A549 (cell line): ENCODE measurements around the gene ETS2.

Source experiments
- POLR2A ChIP-seq: IDR thresholded peaks from 2 replicates; pipeline ENCODE4 v1.6.1; 2012; ENCODE audit warnings: mild to moderate bottlenecking, low read length
- RAD21 ChIP-seq, 2 experiments: fragments of >200 bp in 1 of 2; sonication (Bioruptor Twin) in 1 of 2; formaldehyde crosslinking in 1 of 2; IDR thresholded peaks in 1 of 2; conservative IDR thresholded peaks in 1 of 2; 2 replicates in 1 of 2; 3 replicates in 1 of 2; pipeline ENCODE4 v1.6.1; 2012 to 2018; ENCODE audit warnings: inconsistent platforms in 1 of 2
- RARB ChIP-seq: fragments of 250-450 bp; sonication (Bioruptor Pico); IDR thresholded peaks from 2 replicates; pipeline ENCODE4 v1.8.0; 2021; ENCODE audit warnings: mild to moderate bottlenecking, moderate library complexity
- ZFP36 ChIP-seq: fragments of 450-650 bp; IDR thresholded peaks from 2 replicates; pipeline ENCODE4 v1.6.1; 2014; ENCODE audit warnings: borderline replicate concordance; ENCODE audit not compliant: partially characterized antibody
- TF ChIP-seq, protein P1 (sequence below): fragments of 450-650 bp; IDR thresholded peaks from 2 replicates; pipeline ENCODE4 v1.6.1; 2014; ENCODE audit warnings: antibody characterized with exemption
- TF ChIP-seq, protein P2 (sequence below): fragments of >200 bp; sonication (Bioruptor Twin); formaldehyde crosslinking; IDR thresholded peaks from 3 replicates; pipeline ENCODE4 v1.5.1; 2016

DNA sequence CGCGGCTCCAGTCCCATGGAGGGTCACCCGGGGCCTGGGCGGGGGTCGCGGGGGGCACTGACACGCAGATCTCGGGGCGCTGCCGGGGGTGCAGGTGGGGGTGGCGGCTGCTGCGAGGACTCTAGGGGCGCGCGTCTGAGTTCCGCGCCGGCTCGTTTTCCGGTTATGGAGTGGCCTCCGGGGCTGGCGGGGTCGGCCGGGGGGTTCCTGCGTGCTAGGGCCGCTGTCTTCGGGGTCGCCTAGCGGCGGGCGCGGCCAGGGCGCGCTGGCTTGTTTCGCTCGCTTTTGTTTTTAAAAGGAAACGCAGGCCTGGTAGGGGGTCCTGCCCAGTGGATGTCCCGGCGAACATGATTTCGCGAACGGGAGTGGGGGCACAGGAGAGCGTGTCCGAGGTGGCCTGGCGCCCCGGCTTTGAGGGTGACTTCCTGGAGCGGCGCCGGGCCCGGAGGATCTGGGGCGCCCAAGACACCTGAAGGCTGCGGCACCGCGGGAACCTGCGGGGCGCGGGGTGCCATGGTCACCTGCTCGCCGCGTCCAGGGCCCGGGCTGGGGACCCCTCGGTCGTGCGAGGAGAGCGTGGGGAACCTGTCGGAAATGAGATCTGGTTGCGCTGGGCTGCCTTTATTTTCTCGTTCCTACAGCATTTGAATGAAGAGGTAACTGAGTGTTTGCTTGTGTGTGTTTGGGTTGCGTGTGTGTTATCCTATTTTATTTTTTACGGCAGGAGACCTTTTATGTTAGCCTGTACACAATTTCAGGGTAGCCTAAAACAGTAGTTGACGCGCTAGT, 618 bp downstream of the ETS2 start:
- TF ChIP-seq, protein P1, sequence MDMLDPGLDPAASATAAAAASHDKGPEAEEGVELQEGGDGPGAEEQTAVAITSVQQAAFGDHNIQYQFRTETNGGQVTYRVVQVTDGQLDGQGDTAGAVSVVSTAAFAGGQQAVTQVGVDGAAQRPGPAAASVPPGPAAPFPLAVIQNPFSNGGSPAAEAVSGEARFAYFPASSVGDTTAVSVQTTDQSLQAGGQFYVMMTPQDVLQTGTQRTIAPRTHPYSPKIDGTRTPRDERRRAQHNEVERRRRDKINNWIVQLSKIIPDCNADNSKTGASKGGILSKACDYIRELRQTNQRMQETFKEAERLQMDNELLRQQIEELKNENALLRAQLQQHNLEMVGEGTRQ, result no peak
- TF ChIP-seq, protein P2, sequence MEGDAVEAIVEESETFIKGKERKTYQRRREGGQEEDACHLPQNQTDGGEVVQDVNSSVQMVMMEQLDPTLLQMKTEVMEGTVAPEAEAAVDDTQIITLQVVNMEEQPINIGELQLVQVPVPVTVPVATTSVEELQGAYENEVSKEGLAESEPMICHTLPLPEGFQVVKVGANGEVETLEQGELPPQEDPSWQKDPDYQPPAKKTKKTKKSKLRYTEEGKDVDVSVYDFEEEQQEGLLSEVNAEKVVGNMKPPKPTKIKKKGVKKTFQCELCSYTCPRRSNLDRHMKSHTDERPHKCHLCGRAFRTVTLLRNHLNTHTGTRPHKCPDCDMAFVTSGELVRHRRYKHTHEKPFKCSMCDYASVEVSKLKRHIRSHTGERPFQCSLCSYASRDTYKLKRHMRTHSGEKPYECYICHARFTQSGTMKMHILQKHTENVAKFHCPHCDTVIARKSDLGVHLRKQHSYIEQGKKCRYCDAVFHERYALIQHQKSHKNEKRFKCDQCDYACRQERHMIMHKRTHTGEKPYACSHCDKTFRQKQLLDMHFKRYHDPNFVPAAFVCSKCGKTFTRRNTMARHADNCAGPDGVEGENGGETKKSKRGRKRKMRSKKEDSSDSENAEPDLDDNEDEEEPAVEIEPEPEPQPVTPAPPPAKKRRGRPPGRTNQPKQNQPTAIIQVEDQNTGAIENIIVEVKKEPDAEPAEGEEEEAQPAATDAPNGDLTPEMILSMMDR, result no peak
- no peak for TF ChIP-seq POLR2A
- TF ChIP-seq ZFP36, result no peak
- no peak; a peak in 1 of 5 replicates for TF ChIP-seq RAD21 (conservative IDR thresholded peaks at IDR 0.05 in 1 of 2, IDR thresholded peaks at IDR 0.05 in 1 of 2)
- no peak for TF ChIP-seq RARB (CRISPR knock-in tag)
